Epidermal melanocyte (primary cell): Measurements from ENCODE around the gene LAPTM5.

Experiments
- DNase-seq: peaks from one replicate; pipeline ENCODE4 v3.0.0; 2011; ENCODE audit warnings: low spot score; ENCODE audit not compliant: insufficient read length

The LAPTM5 gene

GRCh38 chr1:30756545-30757351 lies 826 bp downstream of the LAPTM5 start:
- DNase-seq = peak; percentile 43

- DNase-seq = no peak
Observed at GRCh38 chr1:30756206-30756544, 1.4 kb downstream of the LAPTM5 start.

GRCh38 chr1:30755746-30756145 lies 1.8 kb downstream of the LAPTM5 start:
- DNase-seq = no peak

GRCh38 chr1:30755334-30755733 lies 2.2 kb downstream of the LAPTM5 start:
- no peak for DNase-seq

GRCh38 chr1:30754684-30755171 lies 2.8 kb downstream of the LAPTM5 start:
- no peak for DNase-seq

- DNase-seq = no peak
Observed at GRCh38 chr1:30753660-30754123, 3.9 kb downstream of the LAPTM5 start.

- no peak for DNase-seq
Observed at GRCh38 chr1:30753118-30753517, 4.5 kb downstream of the LAPTM5 start.

- DNase-seq = no peak
Observed at GRCh38 chr1:30752651-30752908, 5.0 kb downstream of the LAPTM5 start.

- DNase-seq = no peak
Observed at GRCh38 chr1:30751830-30752650, 5.5 kb downstream of the LAPTM5 start.

GRCh38 chr1:30750731-30751291 lies 6.8 kb downstream of the LAPTM5 start:
- DNase-seq = no peak

GRCh38 chr1:30749691-30750583 lies 7.6 kb downstream of the LAPTM5 start:
- no peak for DNase-seq

GRCh38 chr1:30748699-30749401 lies 8.7 kb downstream of the LAPTM5 start:
- no peak for DNase-seq

- DNase-seq = no peak
Observed at GRCh38 chr1:30748098-30748698, 9.4 kb downstream of the LAPTM5 start.

- DNase-seq = no peak
Observed at GRCh38 chr1:30747033-30748008, 10.3 kb downstream of the LAPTM5 start.

- no peak for DNase-seq
Observed at GRCh38 chr1:30746212-30747032, 11.2 kb downstream of the LAPTM5 start.

GRCh38 chr1:30745834-30746208 lies 11.8 kb downstream of the LAPTM5 start:
- no peak for DNase-seq

GRCh38 chr1:30745156-30745833 lies 12.3 kb downstream of the LAPTM5 start:
- DNase-seq = no peak
